K562 (cell line): Measurements from ENCODE around the gene CD109. TPM values are rescaled to one million over a fixed set of nuclear protein-coding genes. Genes with fewer than 3 reads are reported as not detected.

Experiments used
- ATAC-seq: fragments of 200-7000 bp; cut with Tn5 transposase; 3 replicates; pipeline ENCODE4 v1.9.1; 2020; ENCODE audit warnings: moderate library complexity
- BruUV-seq: library from RNA; stranded (reverse); fragments of 400-500 nt; replicated peaks from 2 replicates; lab custom pipeline; 2021; lab: Mats Ljungman, UMichigan
- CTCF ChIA-PET: fragments of 300-600 bp; formaldehyde crosslinking; extraction: SDS; loops from one replicate; lab custom pipeline; 2021; ENCODE audit warnings: low intra/inter-chr PET ratio; lab: Yijun Ruan, JAX
- POLR2A ChIA-PET: fragments of 300-600, 350-650 bp; sonication (Branson Sonifier 250); formaldehyde crosslinking; extraction: SDS; loops from one replicate; lab custom pipeline; 2021; ENCODE audit warnings: antibody characterized with exemption, inconsistent platforms; lab: Yijun Ruan, JAX
- DNase-seq, 4 experiments: peaks; one replicate each; pipeline versions ENCODE4 v3.0.0 to v3.0.0-alpha.2; 2011 to 2018; ENCODE audit warnings: low spot score in 3 of 4, mixed read lengths in 3 of 4; ENCODE audit errors: extremely low read depth in 1 of 4
- FAIRE-seq: peaks from 2 replicates; lab custom pipeline; 2011; peaks lifted over from hg19 to GRCh38; lab: Jason Lieb, UNC
- H2AFZ ChIP-seq: 2 replicates; pipeline ENCODE4 v1.6.0; 2011; ENCODE audit warnings: low read depth, low read length, control low read depth, inconsistent platforms
- H3K27ac ChIP-seq: fragments of 200-600 bp; 3 replicates; pipeline ENCODE4 v1.8.0; 2011; ENCODE audit warnings: low read depth, mild to moderate bottlenecking, control low read depth, inconsistent platforms, low read length, moderate library complexity, mixed read lengths; ENCODE audit errors: extremely low read depth
- H3K27me3 ChIP-seq, 2 experiments: fragments of 300-600 bp in 1 of 2; 2 replicates in 1 of 2; 3 replicates in 1 of 2; pipeline versions ENCODE4 v1.6.0 to v1.8.0; 2011; ENCODE audit warnings: inconsistent platforms in 2 of 2, low read length in 2 of 2, mild to moderate bottlenecking in 1 of 2, mixed read lengths in 1 of 2, moderate library complexity in 1 of 2; ENCODE audit not compliant: control insufficient read depth in 2 of 2, insufficient read depth in 2 of 2
- H3K36me3 ChIP-seq: fragments of 300-600 bp; 3 replicates; pipeline ENCODE4 v1.8.0; 2011; ENCODE audit warnings: mild to moderate bottlenecking, low read length, inconsistent platforms; ENCODE audit not compliant: control insufficient read depth, insufficient read depth
- H3K4me1 ChIP-seq, 2 experiments: fragments of 200-600 bp in 1 of 2; replicated peaks in 1 of 2; 2 replicates in 1 of 2; 3 replicates in 1 of 2; pipeline versions ENCODE4 v1.5.1 to v1.8.0; 2011; ENCODE audit warnings: inconsistent platforms in 2 of 2, low read length in 2 of 2, mild to moderate bottlenecking in 1 of 2, mixed read lengths in 1 of 2, moderate library complexity in 1 of 2; ENCODE audit not compliant: control insufficient read depth in 2 of 2, insufficient read depth in 2 of 2
- H3K4me2 ChIP-seq: 2 replicates; pipeline ENCODE4 v1.6.1; 2011; ENCODE audit warnings: low read length, control low read depth, inconsistent platforms, mixed read lengths; ENCODE audit not compliant: insufficient read depth
- H3K4me3 ChIP-seq: fragments of 200-600 bp; sonication (generic), shearing (Covaris generic); 2 replicates; pipeline ENCODE4 v1.5.1; 2016; ENCODE audit warnings: control low read depth, inconsistent platforms
- H3K79me2 ChIP-seq: fragments of 200-600 bp; 3 replicates; pipeline ENCODE4 v1.8.0; 2011; ENCODE audit warnings: low read length, inconsistent platforms; ENCODE audit not compliant: control insufficient read depth, insufficient read depth
- H3K9ac ChIP-seq, 2 experiments: 2 replicates each; pipeline versions ENCODE4 v1.6.0 to v1.6.1; 2011; ENCODE audit warnings: low read depth in 2 of 2, low read length in 2 of 2, control low read depth in 1 of 2, inconsistent platforms in 1 of 2, mild to moderate bottlenecking in 1 of 2, mixed read lengths in 1 of 2; ENCODE audit not compliant: insufficient read depth in 1 of 2
- H3K9me1 ChIP-seq: one replicate; pipeline ENCODE4 v1.6.0; 2011; ENCODE audit warnings: inconsistent platforms, mild to moderate bottlenecking, low read length, moderate library complexity; ENCODE audit not compliant: control insufficient read depth, insufficient read depth
- H3K9me3 ChIP-seq: replicated peaks from 2 replicates; pipeline ENCODE4 v1.5.1; 2011; ENCODE audit warnings: low read depth, low read length, inconsistent platforms; ENCODE audit not compliant: control insufficient read depth, insufficient read depth
- H4K20me1 ChIP-seq: replicated peaks from 2 replicates; pipeline ENCODE4 v1.6.1; 2011; ENCODE audit warnings: low read length, inconsistent platforms, mixed read lengths; ENCODE audit not compliant: control insufficient read depth, insufficient read depth
- BRD4 ChIP-seq: fragments of 200-600 bp; sonication (generic); IDR thresholded peaks from 2 replicates; pipeline ENCODE4 v1.6.1; 2017; ENCODE audit warnings: inconsistent platforms
- CBX8 ChIP-seq: fragments of 200-600 bp; sonication (generic); IDR thresholded peaks from 2 replicates; pipeline ENCODE4 v1.6.1; 2012; ENCODE audit warnings: borderline replicate concordance, mixed run types, low read depth, mild to moderate bottlenecking, moderate library complexity, mixed read lengths, low read length, control low read depth, inconsistent platforms; ENCODE audit not compliant: poor library complexity, severe bottlenecking; ENCODE audit errors: extremely low read depth
- ETV5 ChIP-seq: sonication (generic); formaldehyde crosslinking; IDR thresholded peaks from 2 replicates; pipeline ENCODE4 v1.4.0; 2020; ENCODE audit warnings: low read depth, mild to moderate bottlenecking, missing genetic modification reagents
- GABPB1 ChIP-seq: sonication (generic); formaldehyde crosslinking; IDR thresholded peaks from 2 replicates; pipeline ENCODE4 v1.8.0; 2022; ENCODE audit warnings: mild to moderate bottlenecking, missing genetic modification reagents
- MCM3 ChIP-seq: fragments of 450-650 bp; IDR thresholded peaks from 2 replicates; pipeline ENCODE4 v1.6.1; 2016
- STAG1 ChIP-seq: sonication (generic); formaldehyde crosslinking; IDR thresholded peaks from 2 replicates; pipeline ENCODE4 v1.5.0; 2020; ENCODE audit warnings: missing genetic modification reagents, borderline replicate concordance
- WGBS: fragments of 100-300 bp; shearing (Covaris generic); methylation state at CpG from one replicate; pipeline ENCODE4 v1.1.6; 2016; ENCODE audit warnings: low coverage, mixed read lengths; ENCODE audit not compliant: insufficient coverage; ENCODE audit errors: missing lambda C conversion rate; 5-methylcytosine and 5-hydroxymethylcytosine counted together
- in situ Hi-C: fragments of 300-500 bp; cut with MboI; formaldehyde crosslinking; loops from 4 replicates; pipeline ENCODE4 v1.15.0; 2018; ENCODE audit warnings: inconsistent platforms, mixed read lengths
- intact Hi-C: fragments of 100-400 bp; cut with micrococcal nuclease; formaldehyde crosslinking; loops from 2 replicates; pipeline ENCODE4 v1.14.2; 2022
- polyA plus RNA-seq, 8 experiments: library from polyadenylated mRNA; depleted of rRNA in 4 of 8; stranded (reverse) in 5 of 8; unstranded in 3 of 8; fragments of >200 nt; fragmentation: Nextera tagmentation in 2 of 8; fragmentation: Illumina TruSeq in 1 of 8; extraction: Ambion mirVana in 2 of 8; extraction: Trizol in 1 of 8; gene quantifications; 2 replicates each; pipeline versions ENCODE4 v1.2.1 to v1.2.3, GENCODE V29; 2011 to 2014; ENCODE audit warnings: inconsistent platforms in 1 of 8, missing spikeins in 1 of 8
- total RNA-seq, 7 experiments: library from RNA; depleted of rRNA in 6 of 7; stranded (reverse); fragments of >200 nt in 6 of 7; fragmentation: Illumina TruSeq in 2 of 7; extraction: Trizol in 2 of 7; gene quantifications; 2 replicates each; pipeline versions ENCODE4 v1.2.1 to v1.2.3, GENCODE V29; 2011 to 2021; ENCODE audit warnings: low replicate concordance in 1 of 7

The CD109 gene
- total and polyA plus RNA-seq, 9 of the 15 experiments (the other 6 are each of a cell fraction or from before 2014, with no cell fraction given): under 0.01 to 0.22 (median 0.11) TPM

GRCh38 chr6:73696966-73697655, 1.1 kb downstream of the CD109 start:
- H4K20me1 ChIP-seq: no peaks in the 10 kb centered on the region
- ATAC-seq (no peak), FAIRE-seq (no peak), DNase-seq (no peak)
- no peak overlapping the region for H3K27ac ChIP-seq
- H2AFZ ChIP-seq: no peak overlapping the region
- ChIA-PET POLR2A (no interaction called here), CTCF (no interaction called here)
- WGBS: 6% methylated on average over 10 of the region's 10 CpGs
- no peaks in the 10 kb centered on the region for H3K9me1 ChIP-seq
- in situ Hi-C loops: no loop called here
- intact Hi-C loops: no loop called here
- H3K9ac ChIP-seq: no peak overlapping the region
- BruUV-seq: no TSS peak
- no peaks in the 10 kb centered on the region for H3K9me3 ChIP-seq
- H3K27me3 ChIP-seq: peaks cover 9 to 34% of the 10 kb centered on the region in 2 experiments; a peak in 3 of 5 replicates
- no peaks in the 10 kb centered on the region for H3K36me3 ChIP-seq
- H3K79me2 ChIP-seq: no peaks in the 10 kb centered on the region
- H3K4me2 ChIP-seq: no peak overlapping the region
- H3K4me1 ChIP-seq: peaks cover 0 to 9% of the 10 kb centered on the region in 2 experiments; a peak in 1 of 5 replicates
- no peak overlapping the region for H3K4me3 ChIP-seq
- TF ChIP-seq ETV5 (no peak), BRD4 (no peak), CBX8 (peak; percentile 34), STAG1 (CRISPR knock-in tag) (no peak), GABPB1 (CRISPR knock-in tag) (no peak), MCM3 (no peak)
